Measurements from ENCODE around the gene CCDC9.
A peak's percentile ranks its signal among the peaks of the same experiment; 100 is the strongest.

CCDC9 gene

GRCh38 chr19:47255879-47256692 is at the start of gene CCDC9:
CCDC9 (plus strand) TSS chr19:47256525; CDS start chr19:47258401, 1,876 bp downstream.
- DNase-seq (ENCODE audit: low read depth in 2 of 2): peak; percentile 87 to 88

- DNase-seq (ENCODE audit: low read depth in 2 of 2): no peak
Measured at GRCh38 chr19:47209319-47210179, 46.8 kb upstream of the CCDC9 start.

- DNase-seq (ENCODE audit: low read depth in 2 of 2): no peak
Measured at GRCh38 chr19:47210180-47210490, 46.2 kb upstream of the CCDC9 start.

GRCh38 chr19:47210689-47211316 is 45.5 kb upstream of the CCDC9 start:
- peak; percentile 76 to 81 for DNase-seq (ENCODE audit: low read depth in 2 of 2)

GRCh38 chr19:47215581-47215980 is 40.7 kb upstream of the CCDC9 start:
- DNase-seq (ENCODE audit: low read depth in 2 of 2): no peak

- DNase-seq (ENCODE audit: low read depth in 2 of 2): no peak
Measured at GRCh38 chr19:47221080-47221841, 35.1 kb upstream of the CCDC9 start.

- DNase-seq (ENCODE audit: low read depth in 2 of 2): no peak
Measured at GRCh38 chr19:47221890-47222289, 34.4 kb upstream of the CCDC9 start.

- DNase-seq (ENCODE audit: low read depth in 2 of 2): peak; percentile 65 to 71
Measured at GRCh38 chr19:47225746-47226425, 30.4 kb upstream of the CCDC9 start.

GRCh38 chr19:47226426-47227351 is 29.6 kb upstream of the CCDC9 start:
- DNase-seq (ENCODE audit: low read depth in 2 of 2): peak in 1 of 2 donors; percentile 35

- DNase-seq (ENCODE audit: low read depth in 2 of 2): no peak
Measured at GRCh38 chr19:47227352-47228167, 28.8 kb upstream of the CCDC9 start.

- DNase-seq (ENCODE audit: low read depth in 2 of 2): no peak
Measured at GRCh38 chr19:47228168-47228936, 28.0 kb upstream of the CCDC9 start.

- DNase-seq (ENCODE audit: low read depth in 2 of 2): no peak
Measured at GRCh38 chr19:47228937-47229675, 27.2 kb upstream of the CCDC9 start.

- no peak for DNase-seq (ENCODE audit: low read depth in 2 of 2)
Measured at GRCh38 chr19:47229676-47230053, 26.7 kb upstream of the CCDC9 start.

GRCh38 chr19:47230054-47230920 is 26.0 kb upstream of the CCDC9 start:
- peak; percentile 60 to 62 for DNase-seq (ENCODE audit: low read depth in 2 of 2)

- no peak for DNase-seq (ENCODE audit: low read depth in 2 of 2)
Measured at GRCh38 chr19:47230921-47231214, 25.5 kb upstream of the CCDC9 start, which contains the start of gene BBC3. BBC3 (minus strand) TSS chr19:47231199; CDS start chr19:47228431, 2,768 bp downstream.

GRCh38 chr19:47231215-47232054 is 24.9 kb upstream of the CCDC9 start:
- DNase-seq (ENCODE audit: low read depth in 2 of 2): peak; percentile 83 to 84
